Right lobe of liver (tissue), 4 donors: ENCODE data around the gene TMEM81.

Source experiments
- CTCF ChIP-seq, 4 donors: fragments of 200-600 bp in 3 of 4; fragments of 450-650 bp in 1 of 4; IDR thresholded peaks; one replicate each; pipeline versions ENCODE4 v1.5.1 to v1.8.0; 2016 to 2022; ENCODE audit warnings: antibody characterized with exemption in 4 of 4, mild to moderate bottlenecking in 2 of 4
- POLR2A ChIP-seq: fragments of 450-650 bp; IDR thresholded peaks from one replicate; pipeline ENCODE4 v1.6.1; 2017; ENCODE audit warnings: antibody characterized with exemption, mild to moderate bottlenecking
- donor health status: DM: no; HTN: no; CAD: no.
- donor health status: DM: no; HTN: no; CAD: no.
- donor health status: DM: no; HTN: yes; CAD: no.

DNA sequence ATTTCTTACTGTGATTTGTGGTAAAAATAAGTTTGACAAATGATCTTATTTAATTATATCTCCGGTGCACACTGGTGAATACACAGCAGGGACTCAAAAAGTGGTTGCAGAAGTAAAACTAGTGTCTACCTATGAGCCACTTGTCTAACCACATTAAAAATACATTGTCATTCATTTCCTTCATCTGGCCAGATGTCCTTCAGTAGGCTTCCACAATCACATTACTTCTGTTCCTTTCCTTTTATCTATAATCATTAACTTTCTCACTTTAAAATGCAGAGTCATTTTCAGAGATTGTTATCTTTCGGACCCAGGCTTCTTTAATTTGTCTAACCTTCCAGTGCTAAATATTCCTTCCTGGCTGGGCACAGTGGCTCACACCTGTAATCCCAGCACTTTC lies 34.5 kb upstream of the TMEM81 start:
- no peak for TF ChIP-seq CTCF (IDR thresholded peaks at IDR 0.05)
- no peak for TF ChIP-seq POLR2A
